GM18873 (cell line): ENCODE results near the gene DHX57.
A peak's percentile ranks its signal among the peaks of the same experiment; 100 is the strongest.

ENCODE experiments used
- ATAC-seq: cut with Tn5 transposase; IDR thresholded peaks from one replicate; pipeline ENCODE4 v1.9.1; 2021; ENCODE audit warnings: mild to moderate bottlenecking, moderate library complexity, moderate number of reproducible peaks; ENCODE audit not compliant: unreplicated experiment, low FRiP score

DHX57 gene, protein sequence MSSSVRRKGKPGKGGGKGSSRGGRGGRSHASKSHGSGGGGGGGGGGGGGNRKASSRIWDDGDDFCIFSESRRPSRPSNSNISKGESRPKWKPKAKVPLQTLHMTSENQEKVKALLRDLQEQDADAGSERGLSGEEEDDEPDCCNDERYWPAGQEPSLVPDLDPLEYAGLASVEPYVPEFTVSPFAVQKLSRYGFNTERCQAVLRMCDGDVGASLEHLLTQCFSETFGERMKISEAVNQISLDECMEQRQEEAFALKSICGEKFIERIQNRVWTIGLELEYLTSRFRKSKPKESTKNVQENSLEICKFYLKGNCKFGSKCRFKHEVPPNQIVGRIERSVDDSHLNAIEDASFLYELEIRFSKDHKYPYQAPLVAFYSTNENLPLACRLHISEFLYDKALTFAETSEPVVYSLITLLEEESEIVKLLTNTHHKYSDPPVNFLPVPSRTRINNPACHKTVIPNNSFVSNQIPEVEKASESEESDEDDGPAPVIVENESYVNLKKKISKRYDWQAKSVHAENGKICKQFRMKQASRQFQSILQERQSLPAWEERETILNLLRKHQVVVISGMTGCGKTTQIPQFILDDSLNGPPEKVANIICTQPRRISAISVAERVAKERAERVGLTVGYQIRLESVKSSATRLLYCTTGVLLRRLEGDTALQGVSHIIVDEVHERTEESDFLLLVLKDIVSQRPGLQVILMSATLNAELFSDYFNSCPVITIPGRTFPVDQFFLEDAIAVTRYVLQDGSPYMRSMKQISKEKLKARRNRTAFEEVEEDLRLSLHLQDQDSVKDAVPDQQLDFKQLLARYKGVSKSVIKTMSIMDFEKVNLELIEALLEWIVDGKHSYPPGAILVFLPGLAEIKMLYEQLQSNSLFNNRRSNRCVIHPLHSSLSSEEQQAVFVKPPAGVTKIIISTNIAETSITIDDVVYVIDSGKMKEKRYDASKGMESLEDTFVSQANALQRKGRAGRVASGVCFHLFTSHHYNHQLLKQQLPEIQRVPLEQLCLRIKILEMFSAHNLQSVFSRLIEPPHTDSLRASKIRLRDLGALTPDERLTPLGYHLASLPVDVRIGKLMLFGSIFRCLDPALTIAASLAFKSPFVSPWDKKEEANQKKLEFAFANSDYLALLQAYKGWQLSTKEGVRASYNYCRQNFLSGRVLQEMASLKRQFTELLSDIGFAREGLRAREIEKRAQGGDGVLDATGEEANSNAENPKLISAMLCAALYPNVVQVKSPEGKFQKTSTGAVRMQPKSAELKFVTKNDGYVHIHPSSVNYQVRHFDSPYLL (N-terminal part only)

DNA sequence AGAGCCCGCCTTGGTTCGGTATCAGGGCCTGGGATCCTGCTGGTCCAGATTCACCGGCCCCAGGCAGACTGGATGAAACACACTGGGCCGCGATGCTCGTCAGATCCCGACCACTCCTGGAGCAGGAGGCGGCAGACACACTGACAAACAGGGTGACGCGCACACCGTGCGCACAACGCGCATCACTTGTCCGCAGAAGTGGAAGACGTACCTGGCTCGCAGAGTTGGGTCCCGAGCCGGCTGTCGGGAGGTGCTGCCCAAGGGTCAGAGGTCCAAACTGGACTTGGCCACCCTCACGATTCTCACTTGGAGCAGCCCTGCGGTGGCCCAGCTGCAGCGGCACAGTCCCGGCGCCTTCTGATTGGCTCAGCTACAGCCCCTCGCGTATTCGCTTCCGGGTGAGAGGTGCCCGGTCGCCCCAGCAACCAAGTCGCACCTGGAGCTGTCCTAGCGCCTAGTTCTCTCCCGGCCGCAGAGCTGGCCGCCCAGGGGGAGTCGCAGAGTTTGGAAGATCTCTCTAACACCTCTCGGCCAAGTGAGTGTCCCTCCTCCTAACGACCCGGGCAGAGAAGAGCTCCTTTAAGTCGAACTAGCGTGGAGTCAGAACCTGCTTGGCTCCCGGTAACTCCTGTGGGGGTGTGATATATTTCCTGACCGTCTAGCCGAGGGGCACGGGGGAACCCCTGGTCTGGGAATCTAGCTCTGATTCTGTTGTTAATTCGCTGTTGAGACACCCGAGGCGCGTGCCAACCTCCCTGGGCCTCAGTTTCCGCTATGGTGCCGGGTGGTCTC is at the start of gene DHX57, which contains the start of gene MORN2:
DHX57 (minus strand) TSS at position 359 of the 792 bp plus-strand sequence. CDS start 7,529 bp downstream, outside the sequence.
MORN2 (plus strand) TSS at position 401 of the 792 bp plus-strand sequence.
- ATAC-seq, result peak; percentile 100

DNA sequence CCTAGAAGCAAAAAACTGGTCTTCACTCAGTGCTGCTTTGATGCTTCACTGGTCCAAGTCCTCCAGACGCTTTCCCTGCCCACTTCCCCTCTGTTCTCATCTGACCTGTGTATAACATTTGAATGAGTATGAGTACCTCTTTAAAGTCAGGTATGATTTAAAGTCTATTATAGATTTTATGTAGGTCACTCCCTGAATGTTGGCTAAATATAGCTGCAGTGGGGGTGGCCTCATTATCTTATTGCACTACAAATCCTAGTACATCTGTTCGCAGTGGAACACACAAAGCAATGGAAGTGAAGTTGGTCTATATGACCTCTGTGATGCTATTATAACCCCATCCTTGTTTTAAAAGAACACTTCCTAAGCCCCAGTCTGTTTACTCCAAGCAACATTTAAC is 47.2 kb upstream of the DHX57 start:
- no peak for ATAC-seq

DNA sequence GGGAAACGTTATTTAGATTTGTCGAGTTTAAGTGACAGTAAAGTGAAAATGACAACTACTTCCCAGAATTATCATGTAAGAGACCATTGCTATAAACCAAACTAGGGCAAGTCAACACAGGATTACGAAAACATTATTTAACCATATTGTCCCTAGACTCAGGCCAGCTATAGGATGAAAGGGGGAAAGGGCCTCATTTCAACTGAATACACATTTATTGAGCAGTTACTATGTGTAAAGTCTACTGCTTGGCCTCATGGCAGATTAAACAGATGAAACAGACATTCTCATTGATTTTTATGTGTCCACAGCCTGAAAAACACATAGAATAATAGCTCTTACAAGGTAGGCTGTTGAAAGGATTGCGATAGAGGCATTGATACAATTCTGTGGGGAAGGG is 46.7 kb upstream of the DHX57 start:
- no peak for ATAC-seq

DNA sequence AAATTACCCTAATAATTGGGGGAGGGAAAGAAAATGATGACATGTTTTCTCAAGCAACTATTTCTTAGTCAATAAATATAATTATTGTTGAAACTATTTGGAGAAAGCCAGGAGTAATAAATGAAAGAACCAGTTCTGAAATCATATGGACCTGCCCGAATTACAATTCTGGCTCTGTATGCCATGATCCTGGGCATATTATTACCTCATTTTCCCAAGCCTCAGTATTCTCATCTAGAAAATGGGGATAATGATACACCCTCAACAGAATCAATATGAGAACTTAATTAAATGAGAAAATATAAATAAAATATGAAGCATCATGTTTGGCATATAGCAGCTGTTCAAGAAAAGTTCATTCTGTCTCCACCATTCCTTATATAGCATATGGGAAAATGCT is 36.9 kb upstream of the DHX57 start:
- no peak for ATAC-seq

DNA sequence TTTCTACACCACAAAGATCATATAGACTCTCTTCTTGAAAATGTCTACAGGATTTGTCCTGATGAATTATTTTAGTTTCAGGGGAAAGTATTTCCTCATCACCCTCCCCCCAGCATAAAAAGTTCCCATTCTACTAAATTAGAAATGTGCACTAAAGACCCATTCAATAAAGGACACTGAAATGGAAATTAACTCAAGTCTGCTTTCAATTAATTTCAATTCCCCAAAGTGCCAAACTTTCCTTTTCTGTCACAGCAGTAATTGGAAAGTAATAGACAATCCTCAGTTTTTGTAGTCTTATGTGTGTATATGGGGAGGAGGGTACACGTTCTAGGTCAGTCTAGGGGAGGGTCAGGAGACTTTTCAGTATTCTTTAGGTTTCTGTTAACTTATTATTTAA is 35.5 kb upstream of the DHX57 start:
- no peak for ATAC-seq

DNA sequence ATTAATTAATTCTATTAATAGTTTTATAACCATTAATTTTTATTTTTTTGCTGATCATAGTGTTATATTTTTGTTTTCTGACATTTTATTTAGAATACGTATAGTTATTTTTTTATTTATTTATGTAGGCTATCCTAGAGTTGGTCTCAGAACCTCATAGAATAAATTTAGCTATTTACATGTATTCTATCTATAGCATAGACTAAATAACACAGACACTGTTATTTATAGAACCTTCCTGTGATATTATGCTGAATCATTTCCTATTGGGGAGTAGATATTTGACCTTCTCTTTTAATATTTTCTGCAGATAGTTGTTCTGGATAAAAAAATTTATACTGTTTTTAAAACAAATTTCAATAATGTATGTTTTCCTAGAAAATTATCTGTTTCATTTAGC is 34.1 kb upstream of the DHX57 start:
- no peak for ATAC-seq

DNA sequence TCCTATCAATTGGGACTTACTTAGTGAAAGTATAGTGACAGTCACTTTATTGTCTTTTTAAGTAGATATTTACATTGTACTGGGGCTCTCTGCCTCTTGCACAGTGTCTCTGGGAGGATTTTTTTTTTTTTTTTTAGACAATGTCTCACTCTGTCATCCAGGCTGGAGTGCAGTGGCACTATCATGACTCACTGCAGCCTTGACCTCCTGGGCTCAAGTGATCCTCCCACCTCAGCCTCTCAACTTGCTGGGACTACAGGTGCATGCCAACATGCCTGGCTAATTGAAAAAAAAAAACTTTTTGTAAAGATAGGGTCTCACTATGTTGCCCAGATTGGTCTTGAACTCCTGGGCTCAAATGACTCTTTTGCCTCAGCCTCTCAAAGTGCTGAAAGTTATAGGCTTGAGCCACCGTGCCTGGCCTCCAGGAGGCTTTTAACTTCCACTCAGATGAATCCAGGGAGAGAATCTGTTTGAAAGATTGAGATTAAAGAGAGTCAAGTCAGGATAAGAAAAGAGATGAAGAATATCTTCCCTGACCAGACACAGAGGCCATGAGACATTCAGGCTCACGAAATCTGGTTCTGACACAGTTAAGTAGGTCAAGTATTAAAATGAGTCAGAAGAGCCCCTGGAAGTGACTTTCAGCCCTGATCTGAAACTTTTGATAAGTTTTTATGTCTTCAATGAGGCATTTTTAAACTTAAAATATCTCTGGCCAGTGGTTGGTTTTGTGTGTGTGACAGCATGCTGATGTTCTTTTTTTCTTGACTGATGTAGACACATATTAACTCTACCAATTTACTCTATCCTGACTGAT is 32.2 kb upstream of the DHX57 start:
- ATAC-seq, result peak; percentile 90

DNA sequence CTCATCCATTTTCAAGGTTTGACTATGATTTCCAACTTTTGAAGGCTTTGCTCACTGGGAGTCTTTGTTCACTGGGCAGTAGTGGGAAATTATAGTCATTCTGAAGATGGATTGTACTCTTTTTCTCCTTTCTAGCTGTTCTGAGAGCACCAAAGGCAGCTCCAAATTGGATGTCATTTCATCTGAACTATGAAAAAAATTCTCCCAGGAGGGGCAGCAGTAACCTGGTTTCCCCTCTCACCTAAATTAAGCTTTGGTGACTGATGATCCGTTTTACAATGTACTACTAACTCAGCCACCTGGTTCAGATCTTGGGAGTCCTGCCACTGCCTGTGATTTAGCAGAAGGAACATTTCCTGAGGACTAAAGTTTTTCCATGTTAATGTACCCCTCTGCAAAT is 31.5 kb upstream of the DHX57 start:
- no peak for ATAC-seq

DNA sequence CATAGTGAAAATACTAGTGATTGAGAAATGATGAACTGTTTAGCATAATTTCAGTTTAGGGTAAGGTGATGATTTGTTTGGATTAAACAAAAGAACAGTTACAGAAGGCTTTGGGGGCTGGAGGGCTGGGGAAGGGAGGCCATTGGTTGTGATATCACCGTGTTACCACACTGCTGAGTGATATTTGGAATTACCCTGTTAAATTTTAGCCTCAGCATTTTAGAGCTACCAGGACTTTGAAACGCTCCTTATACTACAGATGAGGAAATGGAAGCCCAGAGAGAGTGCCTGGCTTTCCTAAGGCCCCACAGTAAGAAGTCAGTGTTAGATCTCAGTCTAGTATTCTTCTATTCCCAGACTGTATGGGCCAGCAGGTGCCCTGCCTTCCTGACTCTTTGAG is 29.5 kb upstream of the DHX57 start:
- no peak for ATAC-seq

DNA sequence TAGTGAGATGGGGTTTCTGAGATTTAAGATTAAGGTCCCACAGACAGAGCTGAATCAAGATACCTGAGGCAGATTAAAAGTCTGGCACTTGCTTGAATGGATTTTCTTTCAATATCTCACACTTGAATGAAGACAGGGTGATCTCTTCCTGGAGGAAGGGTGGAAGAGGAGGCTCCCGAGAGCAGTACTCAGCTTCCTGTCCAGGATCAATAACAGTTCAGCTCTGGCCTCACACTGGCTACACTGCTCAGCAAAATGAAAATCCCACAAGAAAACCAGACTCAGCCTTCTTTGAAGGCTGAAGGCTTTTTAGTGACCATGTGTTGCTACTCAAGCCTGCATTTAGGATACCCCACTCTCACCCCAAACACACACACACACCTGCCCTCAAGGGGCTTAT is 25.0 kb upstream of the DHX57 start:
- no peak for ATAC-seq

DNA sequence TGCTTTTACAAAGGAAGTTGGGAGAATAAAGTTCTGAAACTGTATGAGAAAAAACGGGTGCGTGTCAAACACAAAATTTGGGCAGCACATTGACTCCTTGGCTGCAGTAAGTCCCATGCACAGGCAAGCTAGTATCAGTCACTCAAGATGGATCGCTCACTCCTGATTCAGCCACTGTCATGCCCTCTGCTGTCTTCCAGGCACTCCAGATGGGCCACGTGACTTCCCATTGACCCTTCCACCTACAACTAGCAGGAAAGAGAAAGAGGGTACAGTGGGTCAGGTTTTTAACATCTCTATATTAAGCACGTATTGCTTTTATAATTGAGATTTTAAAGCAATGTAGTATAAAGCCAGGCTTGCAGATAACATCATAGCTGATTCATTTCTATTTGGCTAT is 22.5 kb upstream of the DHX57 start:
- no peak for ATAC-seq

DNA sequence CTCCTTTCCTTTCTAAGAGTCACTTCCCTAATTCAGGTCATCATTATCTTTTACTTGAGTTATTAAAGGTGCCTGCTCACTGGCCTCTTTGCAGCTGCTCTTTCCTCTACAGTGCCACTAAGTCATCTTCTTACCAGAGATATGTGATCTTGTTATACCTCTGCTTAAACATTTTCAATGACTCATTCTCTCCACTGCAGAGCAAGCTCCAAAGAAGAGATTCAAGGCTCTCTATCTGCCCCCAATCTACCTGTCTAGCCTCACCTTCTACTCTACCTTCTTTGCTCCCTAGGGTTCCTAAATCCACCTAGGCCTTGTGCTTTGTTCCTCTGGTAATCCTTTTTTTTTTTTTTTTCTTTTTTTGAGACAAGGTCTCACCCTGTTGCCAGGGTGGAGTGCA is 17.1 kb upstream of the DHX57 start:
- no peak for ATAC-seq

DNA sequence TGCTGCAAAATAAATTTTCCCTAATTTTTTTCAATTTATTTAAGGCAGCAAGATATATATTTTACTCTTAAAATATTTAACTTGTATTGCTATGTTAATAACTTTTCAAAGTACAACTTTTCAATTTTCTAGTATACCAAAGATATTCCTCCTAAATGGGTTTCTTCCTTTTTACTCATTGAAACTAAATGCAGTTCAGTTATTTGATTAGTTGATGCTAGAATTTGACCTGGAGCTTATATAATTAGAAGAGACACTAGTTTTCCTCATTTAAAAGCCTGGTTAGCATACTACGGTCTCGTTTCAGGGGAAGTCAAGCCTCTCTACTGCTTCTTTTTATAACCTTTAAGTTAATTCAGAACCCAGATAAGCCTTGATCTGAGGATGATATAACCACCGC is 13.8 kb upstream of the DHX57 start, which contains the start of gene ARHGEF33:
ARHGEF33 (plus strand) TSS at position 301 of the 400 bp plus-strand sequence. CDS start 29,573 bp downstream, outside the sequence.
- ATAC-seq, result no peak

DNA sequence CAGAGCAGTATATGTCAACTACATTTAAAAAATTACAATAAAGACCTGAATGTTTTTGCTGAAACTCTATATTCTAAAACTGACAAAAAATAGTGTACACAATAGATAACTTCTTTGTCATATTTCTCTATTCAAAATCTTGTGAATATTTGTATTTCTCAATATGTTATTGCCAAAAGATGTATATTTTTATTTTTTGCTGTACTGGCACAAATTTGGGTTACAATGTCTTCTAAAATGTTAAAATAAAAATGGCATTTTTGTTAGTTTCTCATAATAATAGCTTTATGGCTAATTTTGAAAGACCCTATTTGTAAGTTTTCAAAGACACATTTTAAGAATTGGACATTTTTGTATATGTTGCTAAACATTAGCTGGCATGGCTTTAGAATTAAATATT is 13.3 kb upstream of the DHX57 start:
- ATAC-seq, result no peak

DNA sequence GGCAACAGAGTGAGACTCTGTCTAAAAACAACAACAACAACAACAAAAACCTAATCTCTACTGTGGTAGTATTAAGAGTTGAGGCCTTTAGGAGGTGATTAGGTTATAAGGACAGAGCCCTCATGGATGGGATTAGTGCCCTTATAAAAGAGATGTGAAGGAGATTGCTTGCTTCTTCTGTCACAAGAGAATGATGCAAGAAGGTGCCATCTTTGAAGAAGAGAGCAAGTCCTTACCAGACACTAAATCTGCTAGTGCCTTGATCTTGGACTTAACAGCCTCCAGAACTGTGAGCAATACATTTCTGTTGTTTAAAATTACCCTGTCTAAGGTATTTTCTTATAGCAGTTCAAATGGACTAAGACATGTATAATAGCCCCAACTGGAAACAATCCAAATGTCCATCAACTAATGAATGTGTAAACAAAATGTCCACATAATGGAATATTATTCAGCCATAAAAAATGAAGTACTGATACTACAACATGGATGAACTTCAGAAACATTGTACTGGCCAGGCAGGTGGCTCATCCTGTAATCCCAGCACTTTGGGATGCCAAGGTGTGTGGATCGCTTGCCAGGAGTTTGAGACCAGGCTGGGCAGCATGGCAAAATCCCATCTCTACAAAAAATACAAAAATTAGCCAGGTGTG is 12.3 kb upstream of the DHX57 start:
- no peak for ATAC-seq

DNA sequence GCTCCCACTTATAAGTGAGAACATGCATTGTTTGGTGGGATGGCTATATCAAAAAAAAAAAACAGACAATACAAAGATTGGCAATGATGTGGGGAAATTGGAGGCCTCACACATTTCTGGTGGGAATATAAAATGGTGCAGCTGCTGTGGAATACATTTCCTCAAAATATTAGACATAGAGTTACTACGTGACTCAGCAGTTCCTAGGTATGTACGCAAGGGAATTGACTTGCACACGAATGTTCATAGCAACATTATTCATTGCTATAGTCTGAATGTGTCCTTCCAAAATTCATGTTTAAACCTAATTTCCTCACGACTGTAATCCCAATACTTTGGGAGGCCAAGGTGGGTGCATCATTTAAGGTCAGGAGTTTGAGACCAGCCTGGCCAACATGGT is 11.6 kb upstream of the DHX57 start:
- ATAC-seq, result no peak

DNA sequence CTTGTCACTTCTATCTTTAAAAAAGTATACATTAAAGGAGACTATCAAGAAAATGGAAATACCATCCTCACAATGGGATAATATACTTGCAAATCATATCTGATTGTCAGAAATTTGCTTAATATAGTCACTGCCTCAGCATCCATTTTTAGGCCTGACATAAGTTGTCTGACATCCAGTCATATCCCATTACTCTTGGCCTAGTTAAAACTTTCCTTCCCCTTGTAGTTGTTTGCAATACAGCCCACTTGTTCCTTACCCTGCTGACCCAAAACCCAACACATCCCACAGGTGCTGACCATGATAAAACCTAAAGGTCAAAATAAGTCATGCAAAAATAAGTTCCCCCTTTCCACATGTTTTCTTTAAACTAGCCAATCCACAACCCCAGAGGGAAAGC is 10.3 kb upstream of the DHX57 start:
- ATAC-seq, result no peak

DNA sequence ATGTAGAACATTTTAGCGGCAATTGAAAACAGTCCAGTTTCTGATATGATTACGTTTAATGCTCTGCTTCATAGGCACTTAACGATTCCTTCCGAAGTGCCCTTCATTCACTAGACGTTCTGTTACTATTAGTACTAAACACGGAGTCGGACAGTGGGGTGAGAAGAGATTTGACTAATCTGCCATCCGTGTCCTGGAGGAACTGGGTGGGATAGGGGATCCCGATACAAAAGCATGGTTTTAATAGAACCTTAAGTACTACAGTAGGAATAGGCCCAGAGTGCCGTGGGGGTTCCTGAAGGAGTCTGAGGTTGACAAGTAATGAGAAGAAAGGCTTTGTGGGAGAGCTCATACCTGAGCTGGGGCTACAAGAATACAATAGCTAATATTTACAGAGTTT is 673 bp upstream of the DHX57 start:
- no peak for ATAC-seq

DNA sequence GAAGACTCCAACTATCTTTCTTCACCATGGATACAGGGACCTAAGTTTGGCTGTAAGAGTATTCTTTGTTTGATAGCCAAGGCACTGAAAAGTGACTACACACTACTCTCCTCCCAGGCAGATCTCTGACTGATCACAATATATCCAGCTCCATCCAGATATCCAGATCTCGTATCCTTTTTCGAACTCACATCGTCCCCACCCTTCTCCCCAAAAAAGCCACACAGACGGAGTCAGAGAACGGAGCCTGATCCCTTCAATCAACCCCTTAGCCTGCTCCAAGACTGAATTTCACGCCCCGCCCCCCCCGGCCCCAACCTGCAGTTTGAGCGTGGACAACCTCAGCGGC is 533 bp downstream of the DHX57 start:
- ATAC-seq, result no peak
